HK-2 (cell line): ENCODE measurements around the gene SYTL1.

Experiments
- DNase-seq: peaks from one replicate; pipeline ENCODE4 v3.0.0-alpha.2; 2018; ENCODE audit not compliant: unreplicated experiment

The SYTL1 gene

DNA sequence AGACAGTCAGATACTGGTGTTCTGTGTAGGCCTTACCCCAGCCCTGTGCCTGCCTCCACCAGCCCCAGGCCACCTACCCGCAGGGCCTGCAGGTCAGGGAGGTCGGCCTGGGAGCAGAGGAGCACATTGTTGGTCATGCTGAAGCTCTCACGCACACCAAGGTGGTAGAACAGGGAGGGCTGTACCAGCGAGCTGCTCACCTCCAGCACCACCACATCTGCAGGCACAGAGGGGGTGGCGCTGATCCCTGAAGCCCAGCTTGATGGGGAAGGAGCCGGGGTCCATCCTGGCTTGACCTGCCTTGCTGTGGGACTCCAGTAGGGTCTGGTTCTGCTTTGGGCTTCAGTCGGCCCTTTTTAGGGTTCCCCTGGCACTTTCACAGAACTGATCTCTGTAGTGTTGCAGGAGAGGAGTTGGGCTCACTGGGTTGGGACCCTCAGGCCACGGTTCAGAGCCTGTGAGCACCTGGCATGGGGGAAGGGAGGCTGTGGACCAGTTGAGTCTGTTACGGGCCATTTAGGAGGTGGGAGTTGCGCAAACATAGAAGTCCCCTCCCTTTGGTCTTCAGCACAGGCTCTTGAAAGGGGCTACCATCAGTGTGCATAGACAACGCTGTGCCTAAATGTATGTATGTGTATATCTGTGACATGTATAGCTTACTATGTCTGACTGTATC, 23.0 kb downstream of the SYTL1 start:
- no peak for DNase-seq

DNA sequence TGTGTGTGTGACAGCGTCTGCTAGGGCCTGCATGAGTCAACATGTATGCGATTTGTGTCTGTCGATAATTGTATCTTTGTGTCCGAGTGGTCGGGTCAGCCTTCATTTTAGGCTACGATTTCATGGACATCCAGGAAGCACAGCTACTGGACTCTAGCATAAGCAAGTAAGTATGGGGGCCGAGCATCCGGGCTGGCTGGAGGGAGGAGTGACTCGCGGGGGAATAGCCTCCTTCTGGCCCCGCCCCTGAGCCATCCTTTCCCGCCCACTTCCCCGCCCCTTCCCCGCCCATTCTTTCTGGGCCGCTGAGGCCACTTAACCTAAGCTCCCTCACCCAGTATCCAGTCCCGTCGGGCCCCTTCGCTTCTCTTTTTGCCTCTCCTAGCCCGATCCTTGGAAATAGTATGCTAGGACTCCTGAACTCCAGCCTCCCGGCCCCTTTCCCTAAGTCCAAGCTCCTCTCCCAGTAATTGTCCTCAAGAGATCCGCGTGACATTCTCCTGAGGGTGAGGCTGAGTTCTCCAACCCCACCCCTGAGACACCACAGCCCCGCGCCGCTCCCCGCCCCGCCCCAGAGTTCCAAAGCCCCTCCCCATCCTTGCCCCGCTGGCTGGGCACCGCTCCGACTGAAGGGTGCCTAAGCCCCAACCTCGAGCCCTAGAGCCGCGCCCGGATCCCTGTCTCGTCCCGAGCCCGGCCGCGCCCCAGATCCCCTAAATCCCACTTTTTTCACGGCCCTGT, 23.7 kb downstream of the SYTL1 start:
- DNase-seq: peak; percentile 92

DNA sequence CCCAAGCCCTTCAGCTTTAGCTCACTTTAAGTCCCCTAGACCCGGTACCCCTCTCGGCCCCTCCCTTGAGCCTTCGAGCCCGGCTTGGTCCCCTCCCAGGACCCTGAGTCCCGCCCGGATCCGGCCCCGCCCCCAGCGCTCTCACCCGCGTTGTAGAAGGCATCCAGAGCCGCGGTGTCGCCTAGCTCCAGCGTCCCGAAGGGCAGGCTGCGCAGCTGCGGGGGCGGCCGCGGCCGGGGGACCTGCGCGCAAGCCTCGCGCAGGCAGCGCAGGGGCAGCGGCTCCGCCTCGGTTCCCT, 24.2 kb downstream of the SYTL1 start:
- DNase-seq: peak; percentile 87

- DNase-seq: peak; percentile 86
Measured at GRCh38 chr1:27366411-27367159, 24.8 kb downstream of the SYTL1 start, which contains the start of gene MAP3K6. Gene MAP3K6, minus strand, starts transcription at chr1:27366961. Its CDS starts 364 bp downstream, at chr1:27366597.

GRCh38 chr1:27367160-27367650, 25.4 kb downstream of the SYTL1 start:
- no peak for DNase-seq

GRCh38 chr1:27368869-27369582, 27.2 kb downstream of the SYTL1 start:
- no peak for DNase-seq

- peak; percentile 73 for DNase-seq
Measured at GRCh38 chr1:27372022-27372807, 30.4 kb downstream of the SYTL1 start.

- peak; percentile 26 for DNase-seq
Measured at GRCh38 chr1:27372808-27373690, 31.2 kb downstream of the SYTL1 start.

DNA sequence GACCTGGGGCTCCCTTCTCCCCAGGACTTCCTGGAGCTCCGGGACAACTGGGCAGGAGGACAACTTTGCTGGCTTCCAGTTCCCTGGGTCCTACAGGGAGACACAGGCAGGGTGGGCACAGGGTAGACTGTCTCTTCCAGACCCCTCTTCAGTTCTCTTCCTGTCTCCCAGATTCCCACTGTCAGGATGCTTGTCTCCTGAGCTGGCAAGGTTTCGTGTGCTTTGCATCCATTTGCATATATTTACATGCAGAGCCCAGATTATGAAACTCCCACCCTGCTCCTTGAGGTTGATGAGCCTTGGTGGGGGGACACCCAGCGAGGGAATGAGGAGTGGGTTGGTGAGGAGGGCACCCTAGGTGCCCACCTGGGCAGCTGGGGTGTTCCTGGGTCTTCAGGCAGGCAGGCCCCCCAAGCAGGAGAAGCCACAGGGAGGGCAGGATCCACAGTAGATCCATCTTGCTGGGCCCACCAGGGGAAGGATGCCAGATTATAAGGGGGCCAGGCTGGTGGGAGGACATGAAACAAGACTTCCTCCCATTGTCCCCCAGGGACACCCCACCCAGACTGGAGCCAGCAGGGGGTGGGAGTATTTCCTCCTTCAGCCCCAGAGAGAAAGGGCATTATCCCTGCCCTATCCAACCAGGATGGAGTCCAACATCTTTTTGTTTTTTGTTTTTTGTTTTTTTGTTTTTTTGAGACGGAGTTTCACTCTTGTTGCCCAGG, 32.7 kb downstream of the SYTL1 start, which contains the start of gene FCN3:
TSS of gene FCN3 (minus strand) at position 463 of the 725 bp plus-strand sequence. CDS start at position 457, 6 bp downstream.
- DNase-seq: no peak

DNA sequence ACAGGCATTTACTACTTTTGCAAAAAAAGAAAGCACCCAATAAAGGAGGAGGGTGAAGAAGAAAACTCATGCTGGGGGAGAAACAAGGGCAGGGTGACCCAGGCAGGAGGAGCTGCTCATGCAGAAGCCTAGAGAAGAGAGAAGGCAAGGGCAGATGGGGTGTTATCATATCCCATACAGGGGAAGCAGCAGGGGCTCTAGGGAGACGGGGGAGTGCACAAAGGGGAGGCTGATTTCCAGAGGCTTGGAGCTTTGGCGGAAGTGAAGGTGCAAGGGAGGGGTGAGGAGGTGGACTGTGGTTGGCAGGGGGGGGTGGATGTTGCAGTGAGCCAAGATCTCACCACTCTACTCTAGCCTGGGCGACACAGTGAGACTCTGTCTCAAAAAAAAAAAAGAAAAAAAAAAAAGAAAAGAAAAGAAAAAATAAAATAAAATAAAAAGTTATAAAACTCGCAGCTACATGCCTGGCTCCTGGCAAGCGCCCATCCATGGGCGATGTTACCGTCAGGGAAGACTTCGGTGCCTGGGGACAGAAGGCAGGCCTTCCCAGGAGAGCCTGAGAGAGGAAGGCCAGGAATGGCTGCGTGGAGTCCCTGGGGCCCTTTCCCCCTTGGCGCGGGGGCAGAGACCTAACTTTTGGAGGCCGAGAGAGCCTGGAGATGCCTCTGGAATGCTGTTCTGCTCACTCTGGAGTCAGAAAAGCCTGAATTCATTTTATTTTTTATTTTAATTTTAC, 36.1 kb downstream of the SYTL1 start:
- no peak for DNase-seq

DNA sequence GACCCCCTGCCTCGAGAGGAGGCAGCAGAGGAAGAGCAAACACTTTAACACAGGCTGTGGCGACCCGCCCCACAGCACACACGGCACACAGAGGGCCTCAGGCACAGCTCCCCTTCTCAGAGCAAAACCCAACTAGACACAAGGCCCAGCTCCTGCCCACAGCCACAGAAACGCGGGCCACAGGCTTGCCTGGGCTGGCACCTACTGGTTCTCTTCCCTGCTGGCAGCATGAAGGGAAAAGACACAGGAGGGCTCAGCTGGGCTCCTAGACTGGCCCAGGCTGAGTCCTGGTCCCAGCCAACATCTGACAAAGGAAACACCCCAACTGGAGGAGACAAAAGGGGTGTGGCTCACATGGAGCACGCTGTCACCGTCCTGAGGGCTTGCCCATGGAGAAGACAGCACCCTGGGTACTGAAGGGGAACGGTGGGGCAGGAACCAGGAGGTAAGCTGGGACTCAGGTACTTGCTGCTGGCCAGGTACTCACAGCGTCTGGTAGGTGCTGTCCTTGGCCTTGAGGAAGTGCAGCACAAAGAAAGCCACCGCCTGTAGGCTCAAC, 37.8 kb downstream of the SYTL1 start:
- DNase-seq: no peak

- no peak for DNase-seq
Measured at GRCh38 chr1:27380224-27380623, 38.4 kb downstream of the SYTL1 start.

GRCh38 chr1:27380766-27381733, 39.2 kb downstream of the SYTL1 start:
- DNase-seq: no peak

- no peak for DNase-seq
Measured at GRCh38 chr1:27381969-27382762, 40.3 kb downstream of the SYTL1 start.

- DNase-seq: no peak
Measured at GRCh38 chr1:27383039-27383605, 41.3 kb downstream of the SYTL1 start, which contains the start of gene CD164L2. Gene CD164L2, minus strand, starts transcription at chr1:27383333. Its CDS starts 94 bp downstream, at chr1:27383239.

- DNase-seq: no peak
Measured at GRCh38 chr1:27383661-27384060, 41.8 kb downstream of the SYTL1 start.
